Measurements from ENCODE around the gene ATXN1.
A peak's percentile ranks its signal among the peaks of the same experiment; 100 is the strongest.
"Not testable (repeated sequence)": the region's sequence is repeated elsewhere in the genome, so short reads cannot be mapped to it uniquely, and the experiment has no call there.

ATXN1 gene

GRCh38 chr6:16406966-16407365 is 354.3 kb downstream of the ATXN1 start:
- H4K20me1 ChIP-seq (ENCODE audit: insufficient read depth, low read length) = no peaks in the 10 kb centered on the region
- H3K79me2 ChIP-seq (ENCODE audit: low read length) = no peaks in the 10 kb centered on the region
- H3K4me2 ChIP-seq (ENCODE audit: low read length) = peak overlapping the region; percentile 45
- TF ChIP-seq, protein P1, sequence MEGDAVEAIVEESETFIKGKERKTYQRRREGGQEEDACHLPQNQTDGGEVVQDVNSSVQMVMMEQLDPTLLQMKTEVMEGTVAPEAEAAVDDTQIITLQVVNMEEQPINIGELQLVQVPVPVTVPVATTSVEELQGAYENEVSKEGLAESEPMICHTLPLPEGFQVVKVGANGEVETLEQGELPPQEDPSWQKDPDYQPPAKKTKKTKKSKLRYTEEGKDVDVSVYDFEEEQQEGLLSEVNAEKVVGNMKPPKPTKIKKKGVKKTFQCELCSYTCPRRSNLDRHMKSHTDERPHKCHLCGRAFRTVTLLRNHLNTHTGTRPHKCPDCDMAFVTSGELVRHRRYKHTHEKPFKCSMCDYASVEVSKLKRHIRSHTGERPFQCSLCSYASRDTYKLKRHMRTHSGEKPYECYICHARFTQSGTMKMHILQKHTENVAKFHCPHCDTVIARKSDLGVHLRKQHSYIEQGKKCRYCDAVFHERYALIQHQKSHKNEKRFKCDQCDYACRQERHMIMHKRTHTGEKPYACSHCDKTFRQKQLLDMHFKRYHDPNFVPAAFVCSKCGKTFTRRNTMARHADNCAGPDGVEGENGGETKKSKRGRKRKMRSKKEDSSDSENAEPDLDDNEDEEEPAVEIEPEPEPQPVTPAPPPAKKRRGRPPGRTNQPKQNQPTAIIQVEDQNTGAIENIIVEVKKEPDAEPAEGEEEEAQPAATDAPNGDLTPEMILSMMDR (IDR thresholded peaks at IDR 0.05; ENCODE audit: low read depth, low read length) = no peak
- TF ChIP-seq EZH2phosphoT487 (IDR thresholded peaks at IDR 0.05; ENCODE audit: low read depth) = no peak
- H3K36me3 ChIP-seq (replicated peaks; ENCODE audit: low read depth, low read length) = no peaks in the 10 kb centered on the region
- H3K27ac ChIP-seq (ENCODE audit: low read length) = no peak overlapping the region
- H3K4me3 ChIP-seq (ENCODE audit: low read length) = 0 out of 2 replicates have a peak overlapping the region, but pooled peaks have one; percentile 35
- peaks cover 11% of the 10 kb centered on the region for H3K4me1 ChIP-seq (ENCODE audit: low read length)
- no peak overlapping the region for H2AFZ ChIP-seq (ENCODE audit: low read depth, low read length)
- no peaks in the 10 kb centered on the region for H3K9me3 ChIP-seq (ENCODE audit: insufficient read depth, low read length)
- peaks cover 21% of the 10 kb centered on the region for H3K27me3 ChIP-seq (ENCODE audit: low read depth, low read length)
- no peak overlapping the region for H3K9ac ChIP-seq (ENCODE audit: low read length)

DNA sequence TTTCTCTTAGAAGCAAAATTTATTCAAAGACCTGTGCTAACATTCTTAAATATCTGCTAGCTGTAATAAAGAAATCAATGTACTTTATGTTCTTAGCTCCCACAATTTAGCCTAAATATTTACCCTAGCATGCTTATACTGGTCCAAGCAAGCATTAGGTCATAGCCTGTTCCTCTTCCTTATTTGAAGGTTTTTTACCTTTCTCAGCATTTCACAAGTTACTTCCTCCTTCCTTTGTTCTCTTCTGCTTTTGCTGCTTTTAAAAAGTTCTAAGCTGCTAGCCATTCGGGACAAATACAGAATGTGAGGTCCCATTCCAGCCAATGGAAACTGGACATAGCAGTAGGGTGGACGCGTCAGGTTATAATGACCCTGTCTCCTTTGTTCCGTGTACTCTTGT is 354.7 kb downstream of the ATXN1 start:
- not testable (repeated sequence) for H3K9ac ChIP-seq (ENCODE audit: low read length); H3K27ac ChIP-seq (ENCODE audit: low read length); H2AFZ ChIP-seq (ENCODE audit: low read depth, low read length); H3K36me3 ChIP-seq (replicated peaks; ENCODE audit: low read depth, low read length); H3K79me2 ChIP-seq (ENCODE audit: low read length); H3K9me3 ChIP-seq (ENCODE audit: insufficient read depth, low read length); H4K20me1 ChIP-seq (ENCODE audit: insufficient read depth, low read length)
- Histone ChIP-seq H3K4me1 (ENCODE audit: low read length) (peaks cover 11% of the 10 kb centered on the region), H3K27me3 (ENCODE audit: low read depth, low read length) (peaks cover 18% of the 10 kb centered on the region), H3K4me3 (ENCODE audit: low read length) (0 out of 2 replicates have a peak overlapping the region, but pooled peaks have one; percentile 35), H3K4me2 (ENCODE audit: low read length) (peak overlapping the region; percentile 45)

DNA sequence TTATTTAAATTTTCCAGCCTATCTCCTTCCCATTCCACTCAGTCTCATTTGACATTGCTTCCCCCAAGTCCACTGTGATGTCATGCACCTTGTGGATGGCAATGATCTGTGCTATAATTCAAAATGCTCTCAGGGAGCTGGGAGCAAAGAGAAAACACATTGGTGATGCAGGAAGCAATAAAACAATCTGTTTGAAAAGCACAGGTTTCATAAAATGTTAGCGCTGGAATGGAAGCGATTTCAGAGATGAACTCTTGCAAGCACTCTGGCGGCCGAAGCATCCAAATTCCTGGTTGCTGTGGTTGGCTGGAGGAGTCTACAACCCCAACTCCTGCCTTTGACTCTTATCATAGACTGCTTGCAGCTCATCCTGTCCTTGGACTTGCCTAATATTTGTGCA is 355.9 kb downstream of the ATXN1 start:
- Histone ChIP-seq H3K36me3 (replicated peaks; ENCODE audit: low read depth, low read length) (no peaks in the 10 kb centered on the region), H3K9ac (ENCODE audit: low read length) (no peak overlapping the region), H3K4me1 (ENCODE audit: low read length) (peaks cover 11% of the 10 kb centered on the region), H3K4me3 (ENCODE audit: low read length) (no peak overlapping the region), H3K79me2 (ENCODE audit: low read length) (no peaks in the 10 kb centered on the region), H3K9me3 (ENCODE audit: insufficient read depth, low read length) (no peaks in the 10 kb centered on the region), H2AFZ (ENCODE audit: low read depth, low read length) (no peak overlapping the region), H4K20me1 (ENCODE audit: insufficient read depth, low read length) (no peaks in the 10 kb centered on the region), H3K27ac (ENCODE audit: low read length) (no peak overlapping the region), H3K27me3 (ENCODE audit: low read depth, low read length) (peaks cover 15% of the 10 kb centered on the region), H3K4me2 (ENCODE audit: low read length) (no peak overlapping the region)
- TF ChIP-seq, protein P1 (IDR thresholded peaks at IDR 0.05; ENCODE audit: low read depth, low read length) = no peak
- no peak for TF ChIP-seq EZH2phosphoT487 (IDR thresholded peaks at IDR 0.05; ENCODE audit: low read depth)

- no peak overlapping the region for H3K9ac ChIP-seq (ENCODE audit: low read length)
- no peaks in the 10 kb centered on the region for H4K20me1 ChIP-seq (ENCODE audit: insufficient read depth, low read length)
- peaks cover 14% of the 10 kb centered on the region for H3K27me3 ChIP-seq (ENCODE audit: low read depth, low read length)
- H3K4me1 ChIP-seq (ENCODE audit: low read length) = peaks cover 11% of the 10 kb centered on the region
- H3K27ac ChIP-seq (ENCODE audit: low read length) = no peak overlapping the region
- H3K4me3 ChIP-seq (ENCODE audit: low read length) = no peak overlapping the region
- H3K4me2 ChIP-seq (ENCODE audit: low read length) = no peak overlapping the region
- no peaks in the 10 kb centered on the region for H3K36me3 ChIP-seq (replicated peaks; ENCODE audit: low read depth, low read length)
- TF ChIP-seq, protein P1 (IDR thresholded peaks at IDR 0.05; ENCODE audit: low read depth, low read length) = no peak
- TF ChIP-seq EZH2phosphoT487 (IDR thresholded peaks at IDR 0.05; ENCODE audit: low read depth) = no peak
- no peaks in the 10 kb centered on the region for H3K79me2 ChIP-seq (ENCODE audit: low read length)
- no peaks in the 10 kb centered on the region for H3K9me3 ChIP-seq (ENCODE audit: insufficient read depth, low read length)
- H2AFZ ChIP-seq (ENCODE audit: low read depth, low read length) = no peak overlapping the region
Measured at GRCh38 chr6:16404456-16404855, 356.8 kb downstream of the ATXN1 start.

- no peak overlapping the region for H3K9ac ChIP-seq (ENCODE audit: low read length)
- H3K4me2 ChIP-seq (ENCODE audit: low read length) = no peak overlapping the region
- no peaks in the 10 kb centered on the region for H3K36me3 ChIP-seq (replicated peaks; ENCODE audit: low read depth, low read length)
- H3K27ac ChIP-seq (ENCODE audit: low read length) = no peak overlapping the region
- no peaks in the 10 kb centered on the region for H3K9me3 ChIP-seq (ENCODE audit: insufficient read depth, low read length)
- no peaks in the 10 kb centered on the region for H4K20me1 ChIP-seq (ENCODE audit: insufficient read depth, low read length)
- no peak overlapping the region for H2AFZ ChIP-seq (ENCODE audit: low read depth, low read length)
- H3K4me3 ChIP-seq (ENCODE audit: low read length) = no peak overlapping the region
- peaks cover 12% of the 10 kb centered on the region for H3K27me3 ChIP-seq (ENCODE audit: low read depth, low read length)
- peaks cover 11% of the 10 kb centered on the region for H3K4me1 ChIP-seq (ENCODE audit: low read length)
- no peak for TF ChIP-seq EZH2phosphoT487 (IDR thresholded peaks at IDR 0.05; ENCODE audit: low read depth)
- TF ChIP-seq, protein P1 (IDR thresholded peaks at IDR 0.05; ENCODE audit: low read depth, low read length) = peak; percentile 22; the same call in 1 of the 2 replicates
- H3K79me2 ChIP-seq (ENCODE audit: low read length) = no peaks in the 10 kb centered on the region
Measured at GRCh38 chr6:16403831-16404230, 357.4 kb downstream of the ATXN1 start.
